ENCODE measurements around the gene JMJD8.
"Not testable (repeated sequence)": the region's sequence is repeated elsewhere in the genome, so short reads cannot be mapped to it uniquely, and the experiment has no call there.

The JMJD8 gene

GRCh38 chr16:693364-693763 lies 9.2 kb upstream of the JMJD8 start:
- H3K79me2 ChIP-seq (ENCODE audit: insufficient read depth, low read length) = no peaks in the 10 kb centered on the region
- no peak for TF ChIP-seq EZH2phosphoT487 (conservative IDR thresholded peaks at IDR 0.05; ENCODE audit: low read length)
- TF ChIP-seq, protein P1, sequence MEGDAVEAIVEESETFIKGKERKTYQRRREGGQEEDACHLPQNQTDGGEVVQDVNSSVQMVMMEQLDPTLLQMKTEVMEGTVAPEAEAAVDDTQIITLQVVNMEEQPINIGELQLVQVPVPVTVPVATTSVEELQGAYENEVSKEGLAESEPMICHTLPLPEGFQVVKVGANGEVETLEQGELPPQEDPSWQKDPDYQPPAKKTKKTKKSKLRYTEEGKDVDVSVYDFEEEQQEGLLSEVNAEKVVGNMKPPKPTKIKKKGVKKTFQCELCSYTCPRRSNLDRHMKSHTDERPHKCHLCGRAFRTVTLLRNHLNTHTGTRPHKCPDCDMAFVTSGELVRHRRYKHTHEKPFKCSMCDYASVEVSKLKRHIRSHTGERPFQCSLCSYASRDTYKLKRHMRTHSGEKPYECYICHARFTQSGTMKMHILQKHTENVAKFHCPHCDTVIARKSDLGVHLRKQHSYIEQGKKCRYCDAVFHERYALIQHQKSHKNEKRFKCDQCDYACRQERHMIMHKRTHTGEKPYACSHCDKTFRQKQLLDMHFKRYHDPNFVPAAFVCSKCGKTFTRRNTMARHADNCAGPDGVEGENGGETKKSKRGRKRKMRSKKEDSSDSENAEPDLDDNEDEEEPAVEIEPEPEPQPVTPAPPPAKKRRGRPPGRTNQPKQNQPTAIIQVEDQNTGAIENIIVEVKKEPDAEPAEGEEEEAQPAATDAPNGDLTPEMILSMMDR (IDR thresholded peaks at IDR 0.05; ENCODE audit: insufficient read depth, low read length, poor library complexity, severe bottlenecking) = no peak
- no peak overlapping the region for H3K4me3 ChIP-seq (ENCODE audit: insufficient read depth, low read length, poor library complexity, severe bottlenecking)
- H3K36me3 ChIP-seq (ENCODE audit: low read length) = no peaks in the 10 kb centered on the region
- H4K20me1 ChIP-seq (ENCODE audit: low read depth, low read length) = no peaks in the 10 kb centered on the region
- H3K9ac ChIP-seq (ENCODE audit: low read length) = no peak overlapping the region
- no peak overlapping the region for H3K27ac ChIP-seq (ENCODE audit: low read depth, low read length)
- no peak overlapping the region for H2AFZ ChIP-seq (ENCODE audit: low read depth, low read length, severe bottlenecking)
- H3K9me3 ChIP-seq (ENCODE audit: insufficient read depth, low read length) = no peaks in the 10 kb centered on the region
- no peak overlapping the region for H3K4me2 ChIP-seq (ENCODE audit: low read depth, low read length, poor library complexity, severe bottlenecking)
- H3F3A ChIP-seq (ENCODE audit: insufficient read depth) = 0 out of 2 replicates have a peak, but pooled peaks cover 3% of the 10 kb centered on the region
- H3K9me2 ChIP-seq (replicated peaks; ENCODE audit: insufficient read depth, low read length) = no peaks in the 10 kb centered on the region
- H3K27me3 ChIP-seq (ENCODE audit: low read length) = no peaks in the 10 kb centered on the region

DNA sequence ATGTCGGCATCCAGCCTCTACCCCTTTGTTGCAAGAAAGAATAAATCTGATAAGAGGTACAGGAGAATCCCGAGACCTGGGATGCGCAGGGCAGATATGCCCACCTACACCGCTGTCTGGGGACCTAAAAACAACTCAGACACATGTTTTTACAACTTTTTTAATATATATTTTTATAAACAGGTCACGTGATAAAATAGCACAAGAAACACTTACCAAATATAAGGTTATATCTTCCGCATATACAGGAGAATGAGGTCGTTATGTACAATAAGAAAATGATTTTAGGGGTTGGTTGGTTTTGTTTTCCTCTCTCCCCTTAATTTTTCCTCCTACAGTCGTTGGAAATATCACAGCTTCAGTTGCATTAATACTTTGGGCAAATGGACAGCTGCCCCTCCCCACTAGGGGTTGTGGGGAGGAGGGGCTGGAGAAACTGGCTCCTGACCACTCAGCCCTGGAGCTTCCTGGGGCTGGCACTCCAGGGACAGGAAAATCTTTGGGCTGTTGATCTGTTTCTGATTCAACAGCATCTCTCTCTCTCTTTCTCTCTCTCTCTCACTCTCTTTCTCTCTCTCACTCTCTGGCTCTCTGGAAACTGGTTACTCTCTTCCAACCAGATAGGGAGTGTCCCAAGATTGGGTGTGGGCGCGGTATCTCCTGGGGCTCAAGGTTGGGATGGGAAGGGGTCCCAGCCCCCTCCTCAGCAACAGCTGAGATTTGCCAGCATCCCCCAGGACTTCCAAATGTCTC lies 8.4 kb upstream of the JMJD8 start:
- Histone ChIP-seq H3K9me3 (ENCODE audit: insufficient read depth, low read length) (no peaks in the 10 kb centered on the region), H3K27me3 (ENCODE audit: low read length) (no peaks in the 10 kb centered on the region), H3K9ac (ENCODE audit: low read length) (no peak overlapping the region), H4K20me1 (ENCODE audit: low read depth, low read length) (no peaks in the 10 kb centered on the region), H3K9me2 (replicated peaks; ENCODE audit: insufficient read depth, low read length) (no peaks in the 10 kb centered on the region), H2AFZ (ENCODE audit: low read depth, low read length, severe bottlenecking) (no peak overlapping the region), H3K79me2 (ENCODE audit: insufficient read depth, low read length) (no peaks in the 10 kb centered on the region), H3K4me3 (ENCODE audit: insufficient read depth, low read length, poor library complexity, severe bottlenecking) (no peak overlapping the region), H3K36me3 (ENCODE audit: low read length) (no peaks in the 10 kb centered on the region), H3K4me2 (ENCODE audit: low read depth, low read length, poor library complexity, severe bottlenecking) (no peak overlapping the region), H3K27ac (ENCODE audit: low read depth, low read length) (no peak overlapping the region), H3F3A (ENCODE audit: insufficient read depth) (0 out of 2 replicates have a peak, but pooled peaks cover 3% of the 10 kb centered on the region)
- TF ChIP-seq, protein P1 (IDR thresholded peaks at IDR 0.05; ENCODE audit: insufficient read depth, low read length, poor library complexity, severe bottlenecking) = no peak
- TF ChIP-seq EZH2phosphoT487 (conservative IDR thresholded peaks at IDR 0.05; ENCODE audit: low read length) = no peak

- H3K4me2 ChIP-seq (ENCODE audit: low read depth, low read length, poor library complexity, severe bottlenecking); H3K27ac ChIP-seq (ENCODE audit: low read depth, low read length); H3K9me3 ChIP-seq (ENCODE audit: insufficient read depth, low read length); H3K4me3 ChIP-seq (ENCODE audit: insufficient read depth, low read length, poor library complexity, severe bottlenecking); H3K9ac ChIP-seq (ENCODE audit: low read length); H4K20me1 ChIP-seq (ENCODE audit: low read depth, low read length); H3K9me2 ChIP-seq (replicated peaks; ENCODE audit: insufficient read depth, low read length); H3K36me3 ChIP-seq (ENCODE audit: low read length); H2AFZ ChIP-seq (ENCODE audit: low read depth, low read length, severe bottlenecking); H3K27me3 ChIP-seq (ENCODE audit: low read length); H3F3A ChIP-seq (ENCODE audit: insufficient read depth); H3K79me2 ChIP-seq (ENCODE audit: insufficient read depth, low read length): not testable (repeated sequence)
These were observed 7.1 kb upstream of the JMJD8 start for GRCh38 chr16:691242-691641.

DNA sequence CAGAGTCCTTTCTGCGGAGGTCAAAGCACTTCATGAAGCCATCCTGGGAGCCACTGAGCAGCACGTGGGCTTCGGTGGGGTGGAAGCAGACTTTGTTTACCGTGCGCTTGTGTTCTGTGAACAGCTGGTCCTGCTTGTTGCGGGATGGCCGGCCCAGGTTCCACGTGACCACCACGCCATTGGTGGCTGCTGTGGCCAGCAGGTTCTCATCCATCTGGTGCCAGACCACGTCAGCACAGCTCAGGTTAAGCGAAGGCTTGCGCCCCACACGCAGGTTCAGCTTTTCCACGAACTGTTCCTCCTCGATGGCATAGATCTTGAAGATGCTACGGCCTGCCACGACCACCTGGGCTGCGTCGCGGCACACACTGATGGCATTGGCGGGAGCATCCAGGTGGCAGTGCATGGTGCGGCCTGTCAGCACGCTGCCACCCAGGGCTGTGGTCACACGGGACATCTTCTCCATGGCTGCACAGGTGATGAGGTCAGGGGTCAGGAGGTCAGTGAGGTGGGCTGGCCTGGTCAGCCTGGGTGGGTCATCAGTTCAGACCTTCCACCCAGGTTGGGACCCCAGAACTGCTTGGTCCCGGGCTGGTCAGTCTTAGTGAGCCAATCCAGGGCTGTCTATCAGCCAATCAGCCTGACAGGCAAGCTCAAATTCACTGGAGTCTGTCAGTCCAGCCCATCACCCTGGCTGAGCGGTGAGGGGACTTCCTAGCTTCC lies 5.2 kb upstream of the JMJD8 start:
- Histone ChIP-seq H4K20me1 (ENCODE audit: low read depth, low read length) (no peaks in the 10 kb centered on the region), H2AFZ (ENCODE audit: low read depth, low read length, severe bottlenecking) (no peak overlapping the region), H3K9me2 (replicated peaks; ENCODE audit: insufficient read depth, low read length) (no peaks in the 10 kb centered on the region), H3K4me2 (ENCODE audit: low read depth, low read length, poor library complexity, severe bottlenecking) (peak overlapping the region; percentile 97), H3K4me3 (ENCODE audit: insufficient read depth, low read length, poor library complexity, severe bottlenecking) (peak overlapping the region; percentile 98), H3F3A (ENCODE audit: insufficient read depth) (0 out of 2 replicates have a peak, but pooled peaks cover 3% of the 10 kb centered on the region), H3K9ac (ENCODE audit: low read length) (peak overlapping the region; percentile 95), H3K9me3 (ENCODE audit: insufficient read depth, low read length) (no peaks in the 10 kb centered on the region), H3K79me2 (ENCODE audit: insufficient read depth, low read length) (no peaks in the 10 kb centered on the region), H3K36me3 (ENCODE audit: low read length) (no peaks in the 10 kb centered on the region), H3K27me3 (ENCODE audit: low read length) (no peaks in the 10 kb centered on the region), H3K27ac (ENCODE audit: low read depth, low read length) (peak overlapping the region; percentile 54; the same call in 1 of the 2 replicates)
- TF ChIP-seq, protein P1 (IDR thresholded peaks at IDR 0.05; ENCODE audit: insufficient read depth, low read length, poor library complexity, severe bottlenecking) = no peak
- no peak for TF ChIP-seq EZH2phosphoT487 (conservative IDR thresholded peaks at IDR 0.05; ENCODE audit: low read length)

Measured in SU-DHL-6 (cell line).